Endothelial cell of umbilical vein (primary cell): ENCODE measurements around the gene PAPPA2.

Experiments
- GATA2 ChIP-seq: IDR thresholded peaks from 2 replicates; pipeline ENCODE4 v1.7.0; 2011; ENCODE audit warnings: low read depth, mild to moderate bottlenecking, moderate library complexity, mixed read lengths, low read length; ENCODE audit not compliant: insufficient read length, insufficient read depth
- TF ChIP-seq, protein P1 (sequence below), 2 donors: IDR thresholded peaks; 1 replicate in 1 of 2; 2 replicates in 1 of 2; pipeline ENCODE4 v1.5.1; 2011; ENCODE audit warnings: low read length in 2 of 2, mild to moderate bottlenecking in 2 of 2, moderate library complexity in 2 of 2, control low read depth in 1 of 2, inconsistent platforms in 1 of 2, low read depth in 1 of 2; ENCODE audit not compliant: insufficient read depth in 1 of 2; ENCODE audit errors: extremely low read depth in 1 of 2

DNA sequence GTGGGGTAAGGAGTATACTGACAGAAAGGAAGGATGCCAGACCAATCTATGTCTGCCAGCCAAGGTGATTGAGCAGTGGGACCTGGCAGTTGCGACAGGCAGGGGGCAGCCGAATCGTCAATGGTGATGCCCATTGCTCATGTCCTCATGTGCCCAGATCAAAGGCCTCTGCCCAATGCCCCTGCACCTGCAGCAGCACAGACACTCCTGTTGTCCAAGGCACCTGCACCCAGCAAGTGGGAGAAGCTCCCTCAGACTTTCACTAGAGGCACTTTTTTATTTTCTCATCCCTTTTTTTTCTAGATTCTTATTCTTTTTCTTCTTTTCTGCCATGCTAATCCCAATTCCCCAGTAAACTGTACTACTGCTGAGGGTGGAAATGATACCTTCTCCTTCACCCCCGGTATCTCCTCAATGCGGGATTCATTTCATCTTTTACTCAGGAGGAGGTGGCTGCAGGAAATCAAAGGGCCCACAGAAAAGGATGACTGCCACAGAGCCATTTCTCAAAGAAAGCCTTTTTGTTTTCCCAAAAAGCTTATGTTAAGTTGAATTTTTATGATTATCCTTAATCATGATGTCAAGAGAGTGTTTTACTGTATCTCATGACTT lies 332.0 kb downstream of the PAPPA2 start:
- TF ChIP-seq, protein P1, sequence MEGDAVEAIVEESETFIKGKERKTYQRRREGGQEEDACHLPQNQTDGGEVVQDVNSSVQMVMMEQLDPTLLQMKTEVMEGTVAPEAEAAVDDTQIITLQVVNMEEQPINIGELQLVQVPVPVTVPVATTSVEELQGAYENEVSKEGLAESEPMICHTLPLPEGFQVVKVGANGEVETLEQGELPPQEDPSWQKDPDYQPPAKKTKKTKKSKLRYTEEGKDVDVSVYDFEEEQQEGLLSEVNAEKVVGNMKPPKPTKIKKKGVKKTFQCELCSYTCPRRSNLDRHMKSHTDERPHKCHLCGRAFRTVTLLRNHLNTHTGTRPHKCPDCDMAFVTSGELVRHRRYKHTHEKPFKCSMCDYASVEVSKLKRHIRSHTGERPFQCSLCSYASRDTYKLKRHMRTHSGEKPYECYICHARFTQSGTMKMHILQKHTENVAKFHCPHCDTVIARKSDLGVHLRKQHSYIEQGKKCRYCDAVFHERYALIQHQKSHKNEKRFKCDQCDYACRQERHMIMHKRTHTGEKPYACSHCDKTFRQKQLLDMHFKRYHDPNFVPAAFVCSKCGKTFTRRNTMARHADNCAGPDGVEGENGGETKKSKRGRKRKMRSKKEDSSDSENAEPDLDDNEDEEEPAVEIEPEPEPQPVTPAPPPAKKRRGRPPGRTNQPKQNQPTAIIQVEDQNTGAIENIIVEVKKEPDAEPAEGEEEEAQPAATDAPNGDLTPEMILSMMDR (IDR thresholded peaks at IDR 0.05; ENCODE audit: extremely low read depth in 1 of 2, insufficient read depth in 1 of 2, low read depth in 1 of 2, low read length in 2 of 2): no peak
- TF ChIP-seq GATA2: no peak
